Measurements from ENCODE around the gene LGALS12. TPM values are rescaled to one million over a fixed set of nuclear protein-coding genes. Genes with fewer than 3 reads are reported as not detected.

LGALS12 gene
- total and polyA plus RNA-seq, 2 donors (not counting 1 experiment from before 2014, with no cell fraction given) = 0.19 TPM; not detected in 1

GRCh38 chr11:63557570-63557969 is 51.7 kb downstream of the LGALS12 start:
- intact Hi-C loops (cut with micrococcal nuclease) = no loop called here
- ChIA-PET CTCF (no interaction called here), POLR2A (no interaction called here)
- Histone ChIP-seq H3K9ac (ENCODE audit: low read length) (no peak overlapping the region), H3K79me2 (ENCODE audit: control insufficient read depth, insufficient read depth, low read length) (no peaks in the 10 kb centered on the region), H3K36me3 (replicated peaks in 1 of 2; ENCODE audit: control extremely low read depth in 1 of 2, control insufficient read depth in 1 of 2, extremely low read depth in 1 of 2, insufficient read depth in 2 of 2, low read length in 1 of 2) (no peaks in the 10 kb centered on the region), H3K4me3 (ENCODE audit: control extremely low read depth in 1 of 5, extremely low read depth in 1 of 5, insufficient read depth in 1 of 5, low read depth in 2 of 5, low read length in 4 of 5) (no peak overlapping the region), H3K4me2 (replicated peaks; ENCODE audit: low read depth, low read length, poor library complexity, severe bottlenecking) (no peak overlapping the region), H3K27me3 (replicated peaks in 1 of 4; ENCODE audit: control extremely low read depth in 1 of 4, control insufficient read depth in 3 of 4, insufficient read depth in 4 of 4, low read length in 3 of 4) (peaks cover 0 to 4% (median 2%) of the 10 kb centered on the region in 4 experiments), H3K27ac (ENCODE audit: low read length in 2 of 2) (no peak overlapping the region), H3K4me1 (ENCODE audit: control insufficient read depth in 2 of 2, insufficient read depth in 2 of 2, low read length in 2 of 2) (peaks cover 12 to 19% of the 10 kb centered on the region in 2 donors), H2AFZ (ENCODE audit: insufficient read depth, low read depth, low read length, poor library complexity, severe bottlenecking) (no peak overlapping the region), H4K20me1 (ENCODE audit: control insufficient read depth, insufficient read depth, low read length, poor library complexity, severe bottlenecking) (no peaks in the 10 kb centered on the region), H3K9me3 (ENCODE audit: control extremely low read depth in 1 of 3, control insufficient read depth in 2 of 3, insufficient read depth in 1 of 3, low read length in 2 of 3) (no peaks in the 10 kb centered on the region)
- 89% methylated on average over 5 of the region's 7 CpGs for WGBS (ENCODE audit: insufficient coverage)
- DNase-seq = no peak
- no peak overlapping the region for H3K27ac Mint-ChIP-seq
- no peak for ATAC-seq (ENCODE audit: low read depth)
- H3K27me3 Mint-ChIP-seq = peaks cover 25% of the 10 kb centered on the region
- no peak for TF ChIP-seq EZH2 (IDR thresholded peaks at IDR 0.05; ENCODE audit: borderline replicate concordance, insufficient read depth, low read depth, low read length, poor library complexity, severe bottlenecking)
- TF ChIP-seq, protein P1, sequence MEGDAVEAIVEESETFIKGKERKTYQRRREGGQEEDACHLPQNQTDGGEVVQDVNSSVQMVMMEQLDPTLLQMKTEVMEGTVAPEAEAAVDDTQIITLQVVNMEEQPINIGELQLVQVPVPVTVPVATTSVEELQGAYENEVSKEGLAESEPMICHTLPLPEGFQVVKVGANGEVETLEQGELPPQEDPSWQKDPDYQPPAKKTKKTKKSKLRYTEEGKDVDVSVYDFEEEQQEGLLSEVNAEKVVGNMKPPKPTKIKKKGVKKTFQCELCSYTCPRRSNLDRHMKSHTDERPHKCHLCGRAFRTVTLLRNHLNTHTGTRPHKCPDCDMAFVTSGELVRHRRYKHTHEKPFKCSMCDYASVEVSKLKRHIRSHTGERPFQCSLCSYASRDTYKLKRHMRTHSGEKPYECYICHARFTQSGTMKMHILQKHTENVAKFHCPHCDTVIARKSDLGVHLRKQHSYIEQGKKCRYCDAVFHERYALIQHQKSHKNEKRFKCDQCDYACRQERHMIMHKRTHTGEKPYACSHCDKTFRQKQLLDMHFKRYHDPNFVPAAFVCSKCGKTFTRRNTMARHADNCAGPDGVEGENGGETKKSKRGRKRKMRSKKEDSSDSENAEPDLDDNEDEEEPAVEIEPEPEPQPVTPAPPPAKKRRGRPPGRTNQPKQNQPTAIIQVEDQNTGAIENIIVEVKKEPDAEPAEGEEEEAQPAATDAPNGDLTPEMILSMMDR (IDR thresholded peaks at IDR 0.05) = no peak
- H3K4me3 Mint-ChIP-seq = no peak overlapping the region
- H3K4me1 Mint-ChIP-seq = peaks cover 17% of the 10 kb centered on the region
- H3K9me3 Mint-ChIP-seq (ENCODE audit: insufficient read depth) = no peaks in the 10 kb centered on the region

GRCh38 chr11:63558459-63559157 is 52.7 kb downstream of the LGALS12 start:
- no peak overlapping the region for H3K4me2 ChIP-seq (replicated peaks; ENCODE audit: low read depth, low read length, poor library complexity, severe bottlenecking)
- no peaks in the 10 kb centered on the region for H3K9me3 Mint-ChIP-seq (ENCODE audit: insufficient read depth)
- ChIA-PET POLR2A (no interaction called here), CTCF (no interaction called here)
- intact Hi-C loops (cut with micrococcal nuclease) = no loop called here
- H3K79me2 ChIP-seq (ENCODE audit: control insufficient read depth, insufficient read depth, low read length) = no peaks in the 10 kb centered on the region
- WGBS (ENCODE audit: insufficient coverage) = 98% methylated on average over 5 of the region's 7 CpGs
- no peaks in the 10 kb centered on the region for H4K20me1 ChIP-seq (ENCODE audit: control insufficient read depth, insufficient read depth, low read length, poor library complexity, severe bottlenecking)
- H2AFZ ChIP-seq (ENCODE audit: insufficient read depth, low read depth, low read length, poor library complexity, severe bottlenecking) = no peak overlapping the region
- H3K27ac ChIP-seq (ENCODE audit: low read length in 2 of 2) = no peak overlapping the region
- no peaks in the 10 kb centered on the region for H3K9me3 ChIP-seq (ENCODE audit: control extremely low read depth in 1 of 3, control insufficient read depth in 2 of 3, insufficient read depth in 1 of 3, low read length in 2 of 3)
- H3K9ac ChIP-seq (ENCODE audit: low read length) = no peak overlapping the region
- H3K27ac Mint-ChIP-seq = no peak overlapping the region
- H3K4me1 ChIP-seq (ENCODE audit: control insufficient read depth in 2 of 2, insufficient read depth in 2 of 2, low read length in 2 of 2) = peaks cover 8 to 11% of the 10 kb centered on the region in 2 donors
- no peak overlapping the region for H3K4me3 ChIP-seq (ENCODE audit: control extremely low read depth in 1 of 5, extremely low read depth in 1 of 5, insufficient read depth in 1 of 5, low read depth in 2 of 5, low read length in 4 of 5)
- H3K27me3 Mint-ChIP-seq = peaks cover 26% of the 10 kb centered on the region
- no peak for ATAC-seq (ENCODE audit: low read depth)
- H3K27me3 ChIP-seq (replicated peaks in 1 of 4; ENCODE audit: control extremely low read depth in 1 of 4, control insufficient read depth in 3 of 4, insufficient read depth in 4 of 4, low read length in 3 of 4) = peaks cover 0 to 4% (median 2%) of the 10 kb centered on the region in 4 experiments
- peaks cover 10% of the 10 kb centered on the region for H3K4me1 Mint-ChIP-seq
- TF ChIP-seq, protein P1 (IDR thresholded peaks at IDR 0.05) = no peak
- no peak for TF ChIP-seq EZH2 (IDR thresholded peaks at IDR 0.05; ENCODE audit: borderline replicate concordance, insufficient read depth, low read depth, low read length, poor library complexity, severe bottlenecking)
- no peaks in the 10 kb centered on the region for H3K36me3 ChIP-seq (replicated peaks in 1 of 2; ENCODE audit: control extremely low read depth in 1 of 2, control insufficient read depth in 1 of 2, extremely low read depth in 1 of 2, insufficient read depth in 2 of 2, low read length in 1 of 2)
- no peak for DNase-seq
- H3K4me3 Mint-ChIP-seq = no peak overlapping the region
